Stimulated activated naive CD8-positive, alpha-beta T cell treated with anti-CD3 and anti-CD28 coated beads, Interleukin-15, Interleukin-2, amounts not matched to agents 100 U/mL and 50 U/mL, for 24 hours (primary cell): ENCODE results near the gene OR10A2.
"Not testable (repeated sequence)": the region's sequence is repeated elsewhere in the genome, so short reads cannot be mapped to it uniquely, and the experiment has no call there.

ENCODE experiments used
- ATAC-seq: fragments of 150-1000 bp; cut with Tn5 transposase; one replicate; pipeline ENCODE4 v1.10.0; 2021
- DNase-seq: peaks from one replicate; pipeline ENCODE4 v3.0.0; 2021

The OR10A2 gene

GRCh38 chr11:6888830-6889229, 26.0 kb downstream of the OR10A2 start:
- no peak for ATAC-seq
- DNase-seq: no peak

GRCh38 chr11:6889835-6890234, 27.0 kb downstream of the OR10A2 start:
- ATAC-seq: no peak
- DNase-seq: no peak

GRCh38 chr11:6892400-6892799, 29.5 kb downstream of the OR10A2 start, which contains the start of gene OR2D2:
OR2D2 (minus strand) TSS chr11:6892500; CDS start chr11:6892500, 0 bp downstream.
- ATAC-seq (no peak), DNase-seq (no peak)

- ATAC-seq (no peak), DNase-seq (no peak)
Measured at GRCh38 chr11:6894097-6894496, 31.2 kb downstream of the OR10A2 start.

- ATAC-seq (no peak), DNase-seq (no peak)
Measured at GRCh38 chr11:6895010-6895409, 32.2 kb downstream of the OR10A2 start.

- ATAC-seq (no peak), DNase-seq (no peak)
Measured at GRCh38 chr11:6898911-6899310, 36.1 kb downstream of the OR10A2 start.

GRCh38 chr11:6900327-6900999, 37.6 kb downstream of the OR10A2 start:
- DNase-seq (no peak), ATAC-seq (no peak)

GRCh38 chr11:6904804-6905203, 41.9 kb downstream of the OR10A2 start:
- ATAC-seq: not testable (repeated sequence)

GRCh38 chr11:6911378-6911777, 48.5 kb downstream of the OR10A2 start:
- DNase-seq: no peak
- no peak for ATAC-seq

More at GRCh38 chr11:6904804-6905203, 41.9 kb downstream of the OR10A2 start:
- not testable (repeated sequence) for DNase-seq

- ATAC-seq: no peak
Measured at GRCh38 chr11:6911948-6912347, 49.1 kb downstream of the OR10A2 start.

GRCh38 chr11:6919698-6920097, 56.8 kb downstream of the OR10A2 start:
- ATAC-seq: no peak
- no peak for DNase-seq

More at GRCh38 chr11:6911948-6912347, 49.1 kb downstream of the OR10A2 start:
- DNase-seq: no peak

- DNase-seq: no peak
- no peak for ATAC-seq
Measured at GRCh38 chr11:6920702-6921101, 57.8 kb downstream of the OR10A2 start, which contains the start of gene OR2D3. OR2D3 (plus strand) TSS chr11:6921002; CDS start chr11:6921002, 0 bp downstream.
